Caco-2 (cell line): ENCODE results near the gene GNB1. TPM values are rescaled to one million over a fixed set of nuclear protein-coding genes. Genes with fewer than 3 reads are reported as not detected.

ENCODE experiments used
- BruUV-seq: library from RNA; stranded (reverse); fragments of 400-500 nt; replicated peaks from 2 replicates; lab custom pipeline; 2021; lab: Mats Ljungman, UMichigan
- CTCF ChIA-PET: fragments of 300-600 bp; sonication (Branson Sonifier 250); formaldehyde crosslinking; loops from one replicate; lab custom pipeline; 2022; ENCODE audit warnings: antibody characterized with exemption; lab: Charles Lee
- POLR2A ChIA-PET: fragments of 300-600 bp; sonication (Branson Sonifier 250); formaldehyde crosslinking; loops from one replicate; lab custom pipeline; 2022; ENCODE audit warnings: antibody characterized with exemption; lab: Charles Lee
- DNase-seq, 2 experiments: peaks; one replicate each; pipeline versions ENCODE4 v3.0.0 to v3.0.0-alpha.2; 2020 to 2022
- H3K27me3 ChIP-seq: replicated peaks from 2 replicates; pipeline ENCODE4 v1.6.0; 2011; ENCODE audit warnings: low read length; ENCODE audit not compliant: control insufficient read depth, insufficient read depth
- H3K36me3 ChIP-seq: 2 replicates; pipeline ENCODE4 v1.5.1; 2011; ENCODE audit warnings: low read length; ENCODE audit not compliant: control insufficient read depth, insufficient read depth
- H3K4me1 ChIP-seq: fragments of 250-450 bp; sonication (Bioruptor Pico); 2 replicates; pipeline ENCODE4 v1.5.1; 2020; ENCODE audit warnings: mild to moderate bottlenecking
- H3K4me3 ChIP-seq: 2 replicates; pipeline ENCODE4 v1.5.1; 2011; ENCODE audit warnings: low read depth, mild to moderate bottlenecking, control low read depth, low read length
- H3K9me3 ChIP-seq: fragments of 250-450 bp; sonication (Bioruptor Pico); 2 replicates; pipeline ENCODE4 v1.5.1; 2020; ENCODE audit warnings: mild to moderate bottlenecking, moderate library complexity
- H3K27ac Mint-ChIP-seq: one replicate; pipeline ENCODE4 v1.8.0; 2022; ENCODE audit warnings: mixed read lengths; ENCODE audit not compliant: unreplicated experiment
- H3K27me3 Mint-ChIP-seq: one replicate; pipeline ENCODE4 v1.8.0; 2022; ENCODE audit warnings: mixed read lengths; ENCODE audit not compliant: insufficient read depth, unreplicated experiment
- H3K36me3 Mint-ChIP-seq: one replicate; pipeline ENCODE4 v1.8.0; 2022; ENCODE audit warnings: mild to moderate bottlenecking, mixed read lengths; ENCODE audit not compliant: insufficient read depth, unreplicated experiment
- H3K4me1 Mint-ChIP-seq: one replicate; pipeline ENCODE4 v1.8.0; 2022; ENCODE audit warnings: low read depth, mixed read lengths; ENCODE audit not compliant: unreplicated experiment
- H3K4me3 Mint-ChIP-seq: one replicate; pipeline ENCODE4 v1.8.0; 2022; ENCODE audit warnings: mild to moderate bottlenecking, moderate library complexity, mixed read lengths; ENCODE audit not compliant: unreplicated experiment
- H3K9me3 Mint-ChIP-seq: one replicate; pipeline ENCODE4 v1.8.0; 2022; ENCODE audit warnings: mixed read lengths; ENCODE audit not compliant: unreplicated experiment
- CTCF ChIP-seq, 2 experiments: fragments of 200-600 bp in 1 of 2; IDR thresholded peaks; 1 replicate in 1 of 2; 2 replicates in 1 of 2; pipeline versions ENCODE4 v1.5.1 to v1.8.0; 2011 to 2022; ENCODE audit warnings: antibody characterized with exemption in 1 of 2, control low read depth in 1 of 2, inconsistent platforms in 1 of 2, low read depth in 1 of 2, low read length in 1 of 2, mild to moderate bottlenecking in 1 of 2, moderate library complexity in 1 of 2; ENCODE audit not compliant: insufficient read depth in 1 of 2, severe bottlenecking in 1 of 2, unreplicated experiment in 1 of 2
- intact Hi-C: fragments of 100-400 bp; cut with micrococcal nuclease; formaldehyde crosslinking; loops from one replicate; pipeline ENCODE4 v1.10.0; 2022; ENCODE audit not compliant: unreplicated experiment
- total RNA-seq: library from RNA; stranded (reverse); gene quantifications from 2 replicates; pipeline ENCODE4 v1.2.3, GENCODE V29; 2022

Gene GNB1
- total RNA-seq, 1 experiment from 2014 or later = 301 TPM

- no TSS peak for BruUV-seq
- Mint-ChIP-seq H3K27me3 (no peaks in the 10 kb centered on the region), H3K36me3 (peaks cover 6% of the 10 kb centered on the region), H3K4me3 (peak overlapping the region; percentile 33), H3K9me3 (no peaks in the 10 kb centered on the region), H3K27ac (peak overlapping the region; percentile 73), H3K4me1 (peaks cover 14% of the 10 kb centered on the region)
- CTCF ChIA-PET = interaction anchor here (1.8 kb wide), 1 partner anchor 118 kb away, joined by 16 read pairs; no protein-coding TSS in a partner anchor
- no peaks in the 10 kb centered on the region for H3K9me3 ChIP-seq
- peak; percentile 62 to 70 for DNase-seq
- H3K4me3 ChIP-seq = no peak overlapping the region
- no peak for TF ChIP-seq CTCF (IDR thresholded peaks at IDR 0.05; ENCODE audit: insufficient read depth in 1 of 2, low read depth in 1 of 2, low read length in 1 of 2, severe bottlenecking in 1 of 2, unreplicated experiment in 1 of 2)
- H3K27me3 ChIP-seq = no peaks in the 10 kb centered on the region
- H3K4me1 ChIP-seq = peaks cover 7% of the 10 kb centered on the region; the same call in 1 of the 2 replicates
- H3K36me3 ChIP-seq = no peaks in the 10 kb centered on the region
- intact Hi-C loops = loop anchor here (2.0 to 5.0 kb wide), 2 partner anchors 65 to 118 kb away; no protein-coding TSS in a partner anchor
- POLR2A ChIA-PET = no interaction called here
These were observed 16.3 kb upstream of the GNB1 start for GRCh38 chr1:1907098-1907736.

GRCh38 chr1:1906185-1907097 lies 15.6 kb upstream of the GNB1 start:
- Mint-ChIP-seq H3K27me3 (no peaks in the 10 kb centered on the region), H3K9me3 (no peaks in the 10 kb centered on the region), H3K27ac (peak overlapping the region; percentile 74), H3K36me3 (peaks cover 6% of the 10 kb centered on the region), H3K4me1 (peaks cover 14% of the 10 kb centered on the region), H3K4me3 (peak overlapping the region; percentile 56)
- ChIA-PET CTCF (interaction anchor here (0.6 to 1.4 kb wide), 10 partner anchors 11 to 138 kb away, joined by 3 to 17 read pairs (median 4); no protein-coding TSS in a partner anchor), POLR2A (interaction anchor here (0.6 kb wide), 1 partner anchor 48 kb away, joined by 7 read pairs; no protein-coding TSS in a partner anchor)
- peak; percentile 64 to 91 for TF ChIP-seq CTCF (IDR thresholded peaks at IDR 0.05; ENCODE audit: insufficient read depth in 1 of 2, low read depth in 1 of 2, low read length in 1 of 2, severe bottlenecking in 1 of 2, unreplicated experiment in 1 of 2)
- H3K4me3 ChIP-seq = no peak overlapping the region
- H3K36me3 ChIP-seq = no peaks in the 10 kb centered on the region
- DNase-seq = peak; percentile 82 to 89
- peaks cover 7% of the 10 kb centered on the region; the same call in 1 of the 2 replicates for H3K4me1 ChIP-seq
- H3K27me3 ChIP-seq = no peaks in the 10 kb centered on the region
- BruUV-seq = no TSS peak
- no peaks in the 10 kb centered on the region for H3K9me3 ChIP-seq
- intact Hi-C loops = loop anchor here (1.0 to 5.0 kb wide), 4 partner anchors 12 to 118 kb away; no protein-coding TSS in a partner anchor

- no peak for TF ChIP-seq CTCF (IDR thresholded peaks at IDR 0.05; ENCODE audit: insufficient read depth in 1 of 2, low read depth in 1 of 2, low read length in 1 of 2, severe bottlenecking in 1 of 2, unreplicated experiment in 1 of 2)
- ChIA-PET CTCF (no interaction called here), POLR2A (no interaction called here)
- Mint-ChIP-seq H3K27ac (no peak overlapping the region), H3K36me3 (peaks cover 6% of the 10 kb centered on the region), H3K4me3 (no peak overlapping the region), H3K4me1 (peaks cover 7% of the 10 kb centered on the region), H3K27me3 (no peaks in the 10 kb centered on the region), H3K9me3 (no peaks in the 10 kb centered on the region)
- BruUV-seq = no TSS peak
- Histone ChIP-seq H3K4me1 (peaks cover 5% of the 10 kb centered on the region; the same call in 1 of the 2 replicates), H3K36me3 (no peaks in the 10 kb centered on the region), H3K27me3 (no peaks in the 10 kb centered on the region), H3K4me3 (no peak overlapping the region), H3K9me3 (no peaks in the 10 kb centered on the region)
- intact Hi-C loops = no loop called here
- DNase-seq = no peak
These were observed 12.3 kb upstream of the GNB1 start for GRCh38 chr1:1903224-1903623.
